ENCODE results near the gene MISP. TPM values are rescaled to one million over a fixed set of nuclear protein-coding genes. Genes with fewer than 3 reads are reported as not detected.

Gene MISP
- total and polyA plus RNA-seq, 2 experiments from 2014 or later, result 0.27 to 0.28 TPM

DNA sequence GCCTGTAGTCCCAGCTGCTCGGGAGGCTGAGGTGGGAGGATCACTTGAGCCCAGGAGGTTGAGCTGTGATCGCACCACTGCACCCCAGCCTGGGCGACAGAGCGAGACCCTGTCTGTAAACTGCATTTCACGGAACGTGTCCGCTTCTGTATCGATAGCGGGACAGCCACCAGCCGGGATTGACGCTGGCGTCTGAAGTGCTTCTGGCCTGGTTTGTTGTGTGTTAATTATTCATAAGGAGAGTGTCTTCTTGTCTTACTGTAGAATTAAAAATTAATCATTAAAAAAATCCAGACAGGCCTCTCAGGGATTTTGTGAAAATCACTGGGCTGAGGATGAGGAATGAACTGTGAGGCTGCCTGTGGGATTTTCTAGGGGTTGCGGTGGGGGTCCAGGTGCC, 16.2 kb upstream of the MISP start (continued):
- TF ChIP-seq, protein P1, sequence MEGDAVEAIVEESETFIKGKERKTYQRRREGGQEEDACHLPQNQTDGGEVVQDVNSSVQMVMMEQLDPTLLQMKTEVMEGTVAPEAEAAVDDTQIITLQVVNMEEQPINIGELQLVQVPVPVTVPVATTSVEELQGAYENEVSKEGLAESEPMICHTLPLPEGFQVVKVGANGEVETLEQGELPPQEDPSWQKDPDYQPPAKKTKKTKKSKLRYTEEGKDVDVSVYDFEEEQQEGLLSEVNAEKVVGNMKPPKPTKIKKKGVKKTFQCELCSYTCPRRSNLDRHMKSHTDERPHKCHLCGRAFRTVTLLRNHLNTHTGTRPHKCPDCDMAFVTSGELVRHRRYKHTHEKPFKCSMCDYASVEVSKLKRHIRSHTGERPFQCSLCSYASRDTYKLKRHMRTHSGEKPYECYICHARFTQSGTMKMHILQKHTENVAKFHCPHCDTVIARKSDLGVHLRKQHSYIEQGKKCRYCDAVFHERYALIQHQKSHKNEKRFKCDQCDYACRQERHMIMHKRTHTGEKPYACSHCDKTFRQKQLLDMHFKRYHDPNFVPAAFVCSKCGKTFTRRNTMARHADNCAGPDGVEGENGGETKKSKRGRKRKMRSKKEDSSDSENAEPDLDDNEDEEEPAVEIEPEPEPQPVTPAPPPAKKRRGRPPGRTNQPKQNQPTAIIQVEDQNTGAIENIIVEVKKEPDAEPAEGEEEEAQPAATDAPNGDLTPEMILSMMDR (conservative IDR thresholded peaks at IDR 0.05; ENCODE audit: low read depth in 2 of 2), result no peak
- no peak for TF ChIP-seq STAT1 (IDR thresholded peaks at IDR 0.05; ENCODE audit: unreplicated experiment)
- TF ChIP-seq NANOG (IDR thresholded peaks at IDR 0.05; ENCODE audit: borderline replicate concordance), result no peak
- no peak for TF ChIP-seq POLR2AphosphoS5 (IDR thresholded peaks at IDR 0.05; ENCODE audit: low read depth)
- TF ChIP-seq ZNF331 (CRISPR knock-in tag; IDR thresholded peaks at IDR 0.05; ENCODE audit: low read depth), result no peak

DNA sequence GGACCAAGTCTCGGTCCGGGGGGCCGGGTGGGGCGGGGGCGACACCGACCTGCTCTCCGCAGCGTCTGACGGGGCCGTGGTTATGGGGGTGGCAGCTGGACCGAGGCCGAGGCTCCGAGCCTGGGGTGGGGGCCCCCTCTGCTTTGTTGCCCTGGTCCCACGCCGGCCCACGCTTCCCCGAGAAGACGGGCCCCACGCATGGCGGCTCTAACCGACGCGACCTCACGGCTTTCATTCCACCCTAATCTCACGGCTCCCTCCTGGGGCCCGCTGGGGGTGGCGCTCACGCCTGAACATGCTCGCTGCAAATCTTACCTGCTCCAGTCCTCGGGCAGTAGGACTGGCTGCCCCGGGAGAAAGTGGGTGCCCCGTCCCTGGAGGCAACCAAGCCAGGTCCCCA, 14.8 kb upstream of the MISP start:
- Histone ChIP-seq H3K9me2 (ENCODE audit: insufficient read depth) (no peaks in the 10 kb centered on the region), H3K79me2 (replicated peaks; ENCODE audit: insufficient read depth) (no peaks in the 10 kb centered on the region), H3K4me1 (ENCODE audit: insufficient read depth) (no peaks in the 10 kb centered on the region; the same call in 1 of the 2 replicates), H3K36me3 (ENCODE audit: insufficient read depth) (no peaks in the 10 kb centered on the region; the same call in 1 of the 2 replicates), H3K4me3 (no peak overlapping the region), H3F3A (replicated peaks; ENCODE audit: low read depth) (no peaks in the 10 kb centered on the region), H4K20me1 (replicated peaks; ENCODE audit: insufficient read depth) (no peaks in the 10 kb centered on the region; the same call in 1 of the 2 replicates), H3K4me2 (no peak overlapping the region), H3K27ac (ENCODE audit: low read depth) (no peak overlapping the region), H2AFZ (no peak overlapping the region), H3K27me3 (ENCODE audit: insufficient read depth) (no peaks in the 10 kb centered on the region)
- H3K9me3 Mint-ChIP-seq, result no peaks in the 10 kb centered on the region; the same call in 1 of the 3 replicates
- no peak overlapping the region for H3K27ac Mint-ChIP-seq
- H3K4me3 Mint-ChIP-seq, result no peak overlapping the region
- DNase-seq (ENCODE audit: low spot score) (no peak), ATAC-seq (no peak)
- no peaks in the 10 kb centered on the region for H3K36me3 Mint-ChIP-seq (ENCODE audit: low read depth)
- H3K27me3 Mint-ChIP-seq (ENCODE audit: insufficient read depth, low read depth, poor library complexity), result peaks cover 11% of the 10 kb centered on the region
- no peaks in the 10 kb centered on the region; the same call in 2 of the 3 replicates for H3K4me1 Mint-ChIP-seq
- TF ChIP-seq JUNB (IDR thresholded peaks at IDR 0.05; ENCODE audit: unreplicated experiment) (no peak), ZNF331 (CRISPR knock-in tag; IDR thresholded peaks at IDR 0.05; ENCODE audit: low read depth) (no peak), ZNF114 (CRISPR knock-in tag; IDR thresholded peaks at IDR 0.05) (no peak), STAT1 (IDR thresholded peaks at IDR 0.05; ENCODE audit: unreplicated experiment) (no peak), POLR2AphosphoS5 (IDR thresholded peaks at IDR 0.05; ENCODE audit: low read depth) (no peak), EZH2phosphoT487 (IDR thresholded peaks at IDR 0.05; ENCODE audit: unreplicated experiment) (no peak), NANOG (IDR thresholded peaks at IDR 0.05; ENCODE audit: borderline replicate concordance) (no peak), EZH2 (IDR thresholded peaks at IDR 0.05; ENCODE audit: low read depth, unreplicated experiment) (no peak)
- TF ChIP-seq, protein P2, sequence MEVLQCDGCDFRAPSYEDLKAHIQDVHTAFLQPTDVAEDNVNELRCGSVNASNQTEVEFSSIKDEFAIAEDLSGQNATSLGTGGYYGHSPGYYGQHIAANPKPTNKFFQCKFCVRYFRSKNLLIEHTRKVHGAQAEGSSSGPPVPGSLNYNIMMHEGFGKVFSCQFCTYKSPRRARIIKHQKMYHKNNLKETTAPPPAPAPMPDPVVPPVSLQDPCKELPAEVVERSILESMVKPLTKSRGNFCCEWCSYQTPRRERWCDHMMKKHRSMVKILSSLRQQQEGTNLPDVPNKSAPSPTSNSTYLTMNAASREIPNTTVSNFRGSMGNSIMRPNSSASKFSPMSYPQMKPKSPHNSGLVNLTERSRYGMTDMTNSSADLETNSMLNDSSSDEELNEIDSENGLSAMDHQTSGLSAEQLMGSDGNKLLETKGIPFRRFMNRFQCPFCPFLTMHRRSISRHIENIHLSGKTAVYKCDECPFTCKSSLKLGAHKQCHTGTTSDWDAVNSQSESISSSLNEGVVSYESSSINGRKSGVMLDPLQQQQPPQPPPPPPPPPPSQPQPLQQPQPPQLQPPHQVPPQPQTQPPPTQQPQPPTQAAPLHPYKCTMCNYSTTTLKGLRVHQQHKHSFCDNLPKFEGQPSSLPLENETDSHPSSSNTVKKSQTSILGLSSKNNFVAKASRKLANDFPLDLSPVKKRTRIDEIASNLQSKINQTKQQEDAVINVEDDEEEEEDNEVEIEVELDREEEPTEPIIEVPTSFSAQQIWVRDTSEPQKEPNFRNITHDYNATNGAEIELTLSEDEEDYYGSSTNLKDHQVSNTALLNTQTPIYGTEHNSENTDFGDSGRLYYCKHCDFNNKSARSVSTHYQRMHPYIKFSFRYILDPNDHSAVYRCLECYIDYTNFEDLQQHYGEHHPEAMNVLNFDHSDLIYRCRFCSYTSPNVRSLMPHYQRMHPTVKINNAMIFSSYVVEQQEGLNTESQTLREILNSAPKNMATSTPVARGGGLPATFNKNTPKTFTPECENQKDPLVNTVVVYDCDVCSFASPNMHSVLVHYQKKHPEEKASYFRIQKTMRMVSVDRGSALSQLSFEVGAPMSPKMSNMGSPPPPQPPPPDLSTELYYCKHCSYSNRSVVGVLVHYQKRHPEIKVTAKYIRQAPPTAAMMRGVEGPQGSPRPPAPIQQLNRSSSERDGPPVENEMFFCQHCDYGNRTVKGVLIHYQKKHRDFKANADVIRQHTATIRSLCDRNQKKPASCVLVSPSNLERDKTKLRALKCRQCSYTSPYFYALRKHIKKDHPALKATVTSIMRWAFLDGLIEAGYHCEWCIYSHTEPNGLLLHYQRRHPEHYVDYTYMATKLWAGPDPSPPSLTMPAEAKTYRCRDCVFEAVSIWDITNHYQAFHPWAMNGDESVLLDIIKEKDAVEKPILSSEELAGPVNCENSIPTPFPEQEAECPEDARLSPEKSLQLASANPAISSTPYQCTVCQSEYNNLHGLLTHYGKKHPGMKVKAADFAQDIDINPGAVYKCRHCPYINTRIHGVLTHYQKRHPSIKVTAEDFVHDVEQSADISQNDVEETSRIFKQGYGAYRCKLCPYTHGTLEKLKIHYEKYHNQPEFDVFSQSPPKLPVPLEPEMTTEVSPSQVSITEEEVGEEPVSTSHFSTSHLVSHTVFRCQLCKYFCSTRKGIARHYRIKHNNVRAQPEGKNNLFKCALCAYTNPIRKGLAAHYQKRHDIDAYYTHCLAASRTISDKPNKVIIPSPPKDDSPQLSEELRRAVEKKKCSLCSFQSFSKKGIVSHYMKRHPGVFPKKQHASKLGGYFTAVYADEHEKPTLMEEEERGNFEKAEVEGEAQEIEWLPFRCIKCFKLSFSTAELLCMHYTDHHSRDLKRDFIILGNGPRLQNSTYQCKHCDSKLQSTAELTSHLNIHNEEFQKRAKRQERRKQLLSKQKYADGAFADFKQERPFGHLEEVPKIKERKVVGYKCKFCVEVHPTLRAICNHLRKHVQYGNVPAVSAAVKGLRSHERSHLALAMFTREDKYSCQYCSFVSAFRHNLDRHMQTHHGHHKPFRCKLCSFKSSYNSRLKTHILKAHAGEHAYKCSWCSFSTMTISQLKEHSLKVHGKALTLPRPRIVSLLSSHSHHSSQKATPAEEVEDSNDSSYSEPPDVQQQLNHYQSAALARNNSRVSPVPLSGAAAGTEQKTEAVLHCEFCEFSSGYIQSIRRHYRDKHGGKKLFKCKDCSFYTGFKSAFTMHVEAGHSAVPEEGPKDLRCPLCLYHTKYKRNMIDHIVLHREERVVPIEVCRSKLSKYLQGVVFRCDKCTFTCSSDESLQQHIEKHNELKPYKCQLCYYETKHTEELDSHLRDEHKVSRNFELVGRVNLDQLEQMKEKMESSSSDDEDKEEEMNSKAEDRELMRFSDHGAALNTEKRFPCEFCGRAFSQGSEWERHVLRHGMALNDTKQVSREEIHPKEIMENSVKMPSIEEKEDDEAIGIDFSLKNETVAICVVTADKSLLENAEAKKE (CRISPR knock-in tag; IDR thresholded peaks at IDR 0.05), result no peak
- TF ChIP-seq, protein P3, sequence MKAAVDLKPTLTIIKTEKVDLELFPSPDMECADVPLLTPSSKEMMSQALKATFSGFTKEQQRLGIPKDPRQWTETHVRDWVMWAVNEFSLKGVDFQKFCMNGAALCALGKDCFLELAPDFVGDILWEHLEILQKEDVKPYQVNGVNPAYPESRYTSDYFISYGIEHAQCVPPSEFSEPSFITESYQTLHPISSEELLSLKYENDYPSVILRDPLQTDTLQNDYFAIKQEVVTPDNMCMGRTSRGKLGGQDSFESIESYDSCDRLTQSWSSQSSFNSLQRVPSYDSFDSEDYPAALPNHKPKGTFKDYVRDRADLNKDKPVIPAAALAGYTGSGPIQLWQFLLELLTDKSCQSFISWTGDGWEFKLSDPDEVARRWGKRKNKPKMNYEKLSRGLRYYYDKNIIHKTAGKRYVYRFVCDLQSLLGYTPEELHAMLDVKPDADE (IDR thresholded peaks at IDR 0.05), result no peak
- TF ChIP-seq, protein P1 (conservative IDR thresholded peaks at IDR 0.05; ENCODE audit: low read depth in 2 of 2), result no peak
